HG03135 (cell line): ENCODE measurements around the gene LTK.

Source experiments
- ATAC-seq: cut with Tn5 transposase; IDR thresholded peaks from one replicate; pipeline ENCODE4 v1.9.1; 2021; ENCODE audit warnings: mild to moderate bottlenecking, moderate library complexity; ENCODE audit not compliant: unreplicated experiment

LTK gene

DNA sequence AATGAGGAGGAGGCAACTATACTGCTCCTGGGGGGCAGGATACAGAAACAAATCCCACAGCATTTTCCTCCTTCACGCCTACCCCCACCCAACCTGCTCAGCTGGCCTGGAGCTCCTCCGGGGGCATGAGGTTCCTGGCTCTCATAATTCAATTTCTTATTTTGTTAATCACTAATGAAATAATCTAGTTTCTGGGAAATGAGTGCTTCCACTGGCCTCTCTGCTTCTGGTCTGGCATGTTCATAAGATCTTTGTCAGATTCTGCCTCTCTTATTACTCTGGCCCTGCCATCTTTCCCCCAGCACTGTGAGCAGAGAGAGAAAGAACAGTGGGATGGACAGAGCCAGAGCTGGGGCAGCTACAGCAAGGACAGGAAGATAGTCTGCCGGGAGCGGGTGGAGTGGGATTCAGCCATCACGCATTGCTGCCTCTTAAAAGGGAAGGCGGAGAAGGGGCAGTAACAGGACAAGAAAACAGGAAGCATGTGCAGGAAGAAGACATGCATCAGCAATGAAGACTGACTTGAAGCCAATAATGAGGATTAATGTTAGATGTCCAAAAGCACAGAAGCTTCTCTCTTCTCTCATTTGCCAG is 16.8 kb upstream of the LTK start:
- ATAC-seq, result no peak

DNA sequence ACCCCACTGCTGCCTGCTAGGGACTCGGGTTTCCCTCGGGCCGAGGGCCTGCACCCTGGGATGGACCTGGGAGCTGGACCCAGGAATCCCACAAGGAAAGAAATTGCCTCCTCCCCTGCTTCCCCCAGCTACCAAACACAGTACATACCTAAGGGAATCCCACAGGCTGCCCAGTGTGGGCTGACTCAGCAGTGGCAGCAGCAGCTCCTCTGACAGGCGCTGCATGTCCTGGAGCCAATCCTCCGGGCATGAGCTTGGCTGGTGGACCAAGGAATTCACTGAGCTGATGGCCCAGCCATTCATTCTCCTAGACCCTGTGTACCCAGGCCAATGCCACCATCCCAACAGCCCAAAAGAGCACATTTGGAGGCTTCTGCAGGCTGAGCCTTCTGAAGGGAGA is 9.5 kb upstream of the LTK start:
- no peak for ATAC-seq

DNA sequence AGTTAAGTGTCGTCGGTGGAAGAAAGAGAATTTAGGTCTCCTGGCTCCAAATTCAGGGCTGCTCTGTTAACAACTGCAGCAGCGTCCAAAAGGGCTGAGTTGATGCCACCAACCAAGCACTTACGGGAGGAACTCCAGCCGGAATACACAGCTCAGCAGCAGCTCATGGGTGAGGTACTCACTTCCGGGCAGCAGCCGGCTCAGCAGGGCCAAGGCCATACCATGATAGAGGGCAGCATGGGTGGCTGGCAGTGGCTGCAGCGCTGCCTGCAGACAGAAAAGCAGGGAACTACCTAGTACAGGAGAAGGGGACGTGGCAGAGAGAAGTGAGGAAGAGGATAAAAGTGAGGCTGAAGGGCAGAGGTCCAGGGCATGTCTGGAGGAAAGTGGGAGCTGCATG is 8.0 kb upstream of the LTK start:
- no peak for ATAC-seq

- ATAC-seq, result no peak
These were observed 7.0 kb upstream of the LTK start for GRCh38 chr15:41520636-41521035.

- ATAC-seq, result no peak
These were observed 4.3 kb upstream of the LTK start for GRCh38 chr15:41517895-41518449.

DNA sequence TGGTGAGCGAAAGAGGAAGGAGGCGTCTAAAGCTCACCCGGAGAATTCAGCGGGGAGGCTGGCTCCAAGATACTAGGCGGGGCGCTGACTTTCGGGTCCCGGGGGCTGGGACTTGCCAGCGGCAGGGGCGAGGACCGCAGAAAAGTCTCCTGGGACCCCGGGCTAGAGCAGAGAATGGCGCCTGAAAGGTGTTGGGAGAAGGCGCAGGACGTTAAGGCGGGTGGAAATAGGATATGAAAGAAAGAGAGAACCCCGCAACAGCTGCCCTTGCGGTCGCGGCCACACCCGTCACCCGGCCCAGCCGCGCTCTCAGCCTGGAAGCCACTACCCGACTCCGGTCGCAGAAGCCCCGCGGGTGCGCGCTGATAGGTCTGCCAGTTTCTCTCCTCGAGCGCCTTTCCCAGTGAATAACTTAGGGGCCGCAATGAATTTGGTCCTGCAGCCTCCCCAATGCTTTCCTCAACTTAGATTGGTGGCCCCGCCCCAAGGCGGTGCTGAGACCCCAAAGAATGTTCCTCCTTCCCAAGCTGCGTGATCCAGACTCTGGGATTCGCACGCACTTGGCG is 604 bp downstream of the LTK start:
- no peak for ATAC-seq

DNA sequence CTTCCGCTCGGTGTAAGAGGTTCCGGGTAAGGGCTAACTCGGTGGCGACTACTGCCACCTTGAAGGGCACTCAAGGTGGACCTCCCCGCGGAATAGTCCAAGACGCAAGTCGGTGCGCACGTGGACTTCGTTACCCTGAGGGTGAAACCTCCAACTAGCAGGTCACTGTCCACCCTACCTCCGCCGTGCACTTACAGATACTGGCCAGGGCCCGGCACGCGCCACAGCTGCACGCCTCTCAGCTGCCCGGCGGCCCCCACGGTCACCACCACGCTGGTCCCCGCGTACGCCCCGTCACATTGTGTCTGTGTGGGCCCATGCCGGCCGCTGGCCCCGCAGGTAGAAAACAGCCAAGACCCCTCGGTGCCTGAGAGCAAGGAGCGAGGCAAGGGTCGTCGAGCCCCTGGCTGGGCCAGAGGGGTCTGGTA is 1.1 kb downstream of the LTK start:
- no peak for ATAC-seq

GRCh38 chr15:41511899-41512369 is 1.7 kb downstream of the LTK start:
- ATAC-seq, result no peak

DNA sequence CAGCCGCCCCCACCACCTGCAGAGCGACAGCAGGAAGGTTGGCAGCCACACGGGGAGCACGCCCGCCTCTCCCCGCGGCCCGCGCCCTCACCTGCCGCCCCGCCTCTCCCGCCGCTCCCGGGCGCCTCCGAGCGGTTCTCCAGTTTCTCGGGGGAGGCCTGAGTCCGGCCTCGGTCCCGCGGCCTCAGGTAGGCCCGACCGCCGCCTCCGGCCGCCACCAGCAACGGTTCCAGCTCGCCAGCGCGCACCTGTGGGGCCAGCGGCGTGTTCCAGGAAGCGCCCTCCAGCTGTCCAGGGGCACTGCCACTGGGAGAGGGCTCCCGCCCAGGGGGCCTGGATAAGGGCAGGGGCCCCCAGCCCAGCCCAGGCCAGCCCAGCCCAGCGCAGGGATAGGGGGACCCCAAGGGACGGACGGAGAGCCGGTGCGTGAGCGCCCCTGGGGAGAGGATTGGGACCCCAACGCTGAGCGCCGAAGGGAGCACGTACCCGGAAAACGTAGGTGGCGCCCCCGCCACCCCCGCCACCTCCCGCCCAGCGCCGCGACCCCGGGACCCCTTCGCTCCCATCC is 2.2 kb downstream of the LTK start:
- no peak for ATAC-seq

- no peak for ATAC-seq
These were observed 2.9 kb downstream of the LTK start for GRCh38 chr15:41510728-41511127.

DNA sequence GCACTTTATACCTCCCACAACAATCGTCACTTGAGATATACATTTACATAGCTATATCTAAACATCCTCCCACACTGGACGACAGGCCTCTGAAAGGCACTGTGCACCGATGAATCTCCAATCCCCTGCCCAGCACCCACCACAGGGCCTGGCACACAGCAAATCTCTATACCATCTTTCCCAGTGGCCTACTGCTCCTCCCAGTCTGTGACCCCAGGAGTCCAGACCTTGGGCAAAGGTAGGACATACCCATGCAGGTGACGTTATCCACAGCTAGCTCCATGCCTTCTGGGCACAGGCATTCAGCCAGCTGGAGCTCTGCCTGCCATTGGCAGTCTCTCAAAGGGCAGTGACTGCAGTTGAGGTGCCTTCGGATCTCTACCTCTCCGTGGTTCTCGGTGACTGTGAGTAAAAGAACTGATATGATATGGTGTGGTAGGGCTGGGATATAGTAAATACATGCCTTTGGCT is 5.8 kb downstream of the LTK start:
- ATAC-seq, result no peak

DNA sequence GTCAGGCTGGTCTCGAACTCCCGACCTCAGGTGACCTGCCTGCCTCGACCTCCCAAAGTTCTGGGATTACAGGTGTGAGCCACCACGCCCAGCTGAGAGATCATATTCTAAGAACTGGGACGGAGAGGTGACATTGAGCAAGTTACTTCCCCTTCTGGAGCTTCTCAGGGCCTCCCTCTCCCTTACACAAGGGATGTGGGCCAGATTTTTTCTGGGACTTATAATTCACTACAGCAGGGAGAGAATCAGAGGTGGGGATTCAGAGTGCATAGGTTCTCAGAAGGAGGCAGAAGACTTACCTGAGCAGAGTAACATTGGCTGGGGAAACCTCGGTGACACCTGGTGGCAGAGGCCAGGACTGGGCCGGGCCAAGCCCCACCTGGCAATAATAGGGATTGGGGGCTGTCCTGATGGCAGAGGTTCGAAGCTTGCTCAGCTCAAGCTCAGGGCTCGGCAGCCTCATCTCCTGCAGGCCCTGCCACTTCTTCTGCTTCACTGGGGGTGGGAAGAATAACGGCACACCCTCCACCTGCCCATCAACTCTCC is 6.8 kb downstream of the LTK start:
- no peak for ATAC-seq

DNA sequence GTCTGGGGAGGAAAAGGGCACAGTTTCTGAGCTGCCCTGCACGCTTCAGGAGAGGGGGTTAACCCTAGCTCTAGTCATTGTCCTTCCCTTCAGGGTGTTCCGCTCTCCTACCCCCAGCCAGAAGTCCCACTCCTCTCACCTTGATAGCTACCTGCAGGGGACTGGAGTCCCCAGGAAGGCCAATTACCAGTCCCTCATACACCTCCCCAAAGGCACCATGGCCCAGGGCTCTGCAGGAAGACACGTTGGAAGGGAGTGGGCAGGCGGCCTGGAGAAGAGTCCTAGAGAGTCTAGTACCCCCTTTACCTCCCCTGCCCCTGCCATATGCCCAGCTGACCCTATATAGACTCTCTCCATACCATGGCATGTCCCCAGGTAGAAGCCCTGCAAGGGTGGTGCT is 7.9 kb downstream of the LTK start:
- no peak for ATAC-seq

- ATAC-seq, result no peak
These were observed 8.7 kb downstream of the LTK start for GRCh38 chr15:41504751-41505492.

GRCh38 chr15:41503669-41504010 is 10.0 kb downstream of the LTK start:
- no peak for ATAC-seq

DNA sequence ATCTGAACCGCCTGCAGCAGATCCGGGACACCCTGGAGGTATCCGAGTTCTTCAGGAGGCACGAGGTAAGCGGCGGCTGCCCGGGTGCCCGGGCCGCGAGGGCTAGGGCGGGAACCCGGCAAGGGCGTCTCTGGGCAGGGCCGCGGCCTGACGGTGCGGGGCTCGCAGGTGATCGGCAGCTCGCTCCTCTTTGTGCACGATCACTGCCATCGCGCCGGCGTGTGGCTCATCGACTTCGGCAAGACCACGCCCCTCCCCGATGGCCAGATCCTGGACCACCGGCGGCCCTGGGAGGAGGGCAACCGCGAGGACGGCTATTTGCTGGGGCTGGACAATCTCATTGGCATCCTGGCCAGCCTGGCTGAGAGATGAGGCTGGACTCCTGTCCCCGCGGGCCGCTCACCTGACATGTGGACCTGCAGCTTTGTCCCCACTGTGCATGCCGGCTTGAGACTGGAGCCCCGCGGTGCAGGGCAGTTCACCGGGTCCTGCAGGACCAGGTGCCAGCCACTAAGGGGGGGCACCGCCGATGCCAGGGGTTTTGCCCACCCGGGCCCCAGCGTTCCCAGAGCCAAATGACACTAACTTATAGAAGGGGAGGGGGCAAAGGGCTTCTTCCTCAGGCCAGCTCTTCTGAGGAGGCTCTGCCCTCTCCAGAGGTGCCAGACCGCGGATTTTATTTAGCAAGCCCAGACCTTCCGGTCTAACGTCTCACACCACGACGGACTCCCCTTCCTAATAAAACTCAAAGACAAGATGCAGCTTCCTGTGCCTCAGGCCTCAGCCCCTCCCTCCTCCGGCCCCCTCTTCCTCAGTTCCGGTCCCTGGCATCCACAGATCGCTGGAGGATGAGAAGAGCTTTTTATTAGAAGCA is 10.6 kb downstream of the LTK start:
- no peak for ATAC-seq

GRCh38 chr15:41501931-41502794 is 11.5 kb downstream of the LTK start:
- no peak for ATAC-seq

- ATAC-seq, result no peak
These were observed 12.3 kb downstream of the LTK start for GRCh38 chr15:41501191-41501917.
